Measurements from ENCODE around the gene SLC16A3. TPM values are rescaled to one million over a fixed set of nuclear protein-coding genes. Genes with fewer than 3 reads are reported as not detected.

SLC16A3 gene
- total and polyA plus RNA-seq, 10 of the 15 experiments (the other 5 are each of a cell fraction or from before 2014, with no cell fraction given): 0.10 to 46.5 (median 8.0) TPM

- no peak overlapping the region for H2AFZ ChIP-seq (ENCODE audit: control insufficient read depth, low read depth, low read length)
- no peak for ATAC-seq
- H3K4me2 ChIP-seq (ENCODE audit: control insufficient read depth, insufficient read depth): no peak overlapping the region
- ChIA-PET CTCF (no interaction called here), POLR2A (no interaction called here), RAD21 (ENCODE audit: unreplicated experiment) (no interaction called here), SMC1A (ENCODE audit: uncharacterized antibody, unreplicated experiment) (no interaction called here)
- TF ChIP-seq TCF12 (IDR thresholded peaks at IDR 0.05; ENCODE audit: low read depth, low read length) (no peak), KAT2A (conservative IDR thresholded peaks at IDR 0.05; ENCODE audit: control insufficient read depth, low read depth, low read length) (no peak), CEBPB (IDR thresholded peaks at IDR 0.05; ENCODE audit: borderline replicate concordance in 1 of 2, low read depth in 2 of 2, low read length in 2 of 2) (no peak), MEF2B (IDR thresholded peaks at IDR 0.05; ENCODE audit: partially characterized antibody, poor library complexity, severe bottlenecking) (no peak), POLR2AphosphoS2 (IDR thresholded peaks at IDR 0.05; ENCODE audit: low read depth, low read length) (no peak), SMC3 (IDR thresholded peaks at IDR 0.05; ENCODE audit: borderline replicate concordance, low read length) (no peak), MXI1 (IDR thresholded peaks at IDR 0.05; ENCODE audit: low read depth, low read length) (no peak), RCOR1 (conservative IDR thresholded peaks at IDR 0.05; ENCODE audit: low read depth, low read length) (no peak), NFXL1 (IDR thresholded peaks at IDR 0.05; ENCODE audit: borderline replicate concordance) (no peak), ZNF207 (IDR thresholded peaks at IDR 0.05; ENCODE audit: borderline replicate concordance) (no peak)
- TF ChIP-seq, protein P1, sequence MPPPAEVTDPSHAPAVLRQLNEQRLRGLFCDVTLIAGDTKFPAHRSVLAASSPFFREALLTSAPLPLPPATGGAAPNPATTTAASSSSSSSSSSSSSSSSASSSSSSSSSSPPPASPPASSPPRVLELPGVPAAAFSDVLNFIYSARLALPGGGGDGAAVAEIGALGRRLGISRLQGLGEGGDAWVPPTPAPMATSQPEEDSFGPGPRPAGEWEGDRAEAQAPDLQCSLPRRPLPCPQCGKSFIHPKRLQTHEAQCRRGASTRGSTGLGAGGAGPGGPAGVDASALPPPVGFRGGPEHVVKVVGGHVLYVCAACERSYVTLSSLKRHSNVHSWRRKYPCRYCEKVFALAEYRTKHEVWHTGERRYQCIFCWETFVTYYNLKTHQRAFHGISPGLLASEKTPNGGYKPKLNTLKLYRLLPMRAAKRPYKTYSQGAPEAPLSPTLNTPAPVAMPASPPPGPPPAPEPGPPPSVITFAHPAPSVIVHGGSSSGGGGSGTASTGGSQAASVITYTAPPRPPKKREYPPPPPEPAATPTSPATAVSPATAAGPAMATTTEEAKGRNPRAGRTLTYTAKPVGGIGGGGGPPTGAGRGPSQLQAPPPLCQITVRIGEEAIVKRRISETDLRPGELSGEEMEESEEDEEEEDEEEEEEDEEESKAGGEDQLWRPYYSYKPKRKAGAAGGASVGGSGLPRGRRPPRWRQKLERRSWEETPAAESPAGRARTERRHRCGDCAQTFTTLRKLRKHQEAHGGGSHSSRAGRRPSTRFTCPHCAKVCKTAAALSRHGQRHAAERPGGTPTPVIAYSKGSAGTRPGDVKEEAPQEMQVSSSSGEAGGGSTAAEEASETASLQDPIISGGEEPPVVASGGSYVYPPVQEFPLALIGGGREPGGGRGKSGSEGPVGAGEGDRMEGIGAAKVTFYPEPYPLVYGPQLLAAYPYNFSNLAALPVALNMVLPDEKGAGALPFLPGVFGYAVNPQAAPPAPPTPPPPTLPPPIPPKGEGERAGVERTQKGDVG (CRISPR knock-in tag; IDR thresholded peaks at IDR 0.05): no peak
- no peak overlapping the region for H3K4me3 ChIP-seq
- no peak overlapping the region for H3K27ac ChIP-seq (ENCODE audit: control insufficient read depth, insufficient read depth)
- intact Hi-C loops (cut with micrococcal nuclease; ENCODE audit: unreplicated experiment): no loop called here
- DNase-seq (ENCODE audit: low read depth, low spot score): no peak
- FAIRE-seq: no peak
- H3K4me1 ChIP-seq (ENCODE audit: control insufficient read depth, insufficient read depth, low read length): no peaks in the 10 kb centered on the region
- H3K9me3 ChIP-seq (replicated peaks; ENCODE audit: control insufficient read depth, insufficient read depth, low read length): no peaks in the 10 kb centered on the region
- no peaks in the 10 kb centered on the region for H3K27me3 ChIP-seq (replicated peaks in 1 of 2; ENCODE audit: control insufficient read depth in 2 of 2, insufficient read depth in 2 of 2, low read length in 1 of 2)
- no peaks in the 10 kb centered on the region for H4K20me1 ChIP-seq (ENCODE audit: control insufficient read depth, insufficient read depth)
- no peak overlapping the region for H3K9ac ChIP-seq (ENCODE audit: control insufficient read depth, insufficient read depth, low read length)
- in situ Hi-C loops (cut with MboI): no loop called here
- H3K36me3 ChIP-seq (ENCODE audit: control insufficient read depth in 2 of 2, insufficient read depth in 2 of 2, low read length in 1 of 2): no peaks in the 10 kb centered on the region; a peak in 2 of 4 replicates
- H3K79me2 ChIP-seq (ENCODE audit: control insufficient read depth, insufficient read depth, low read length): no peaks in the 10 kb centered on the region
- no TSS peak for BruUV-seq (replicated peaks)
- WGBS (ENCODE audit: insufficient coverage, insufficient replicate concordance, low lambda C conversion rate, missing lambda C conversion rate): 85% methylated on average over 10 of the region's 10 CpGs
Observed at GRCh38 chr17:82179946-82180475, 48.8 kb upstream of the SLC16A3 start.
